Progenitor cell of endocrine pancreas (in vitro differentiated cells): ENCODE measurements around the gene TRAF3IP1. TPM values are rescaled to one million over a fixed set of nuclear protein-coding genes. Genes with fewer than 3 reads are reported as not detected.

Source experiments
- DNase-seq: peaks from one replicate; pipeline ENCODE4 v3.0.0; 2021; ENCODE audit warnings: low spot score; ENCODE audit not compliant: unreplicated experiment
- H3K27ac Mint-ChIP-seq: 2 replicates; pipeline ENCODE4 v1.8.0; 2021; ENCODE audit warnings: mild to moderate bottlenecking, moderate library complexity, mixed read lengths
- H3K27me3 Mint-ChIP-seq: 2 replicates; pipeline ENCODE4 v1.8.0; 2021; ENCODE audit warnings: mixed read lengths
- H3K36me3 Mint-ChIP-seq: 2 replicates; pipeline ENCODE4 v1.8.0; 2022; ENCODE audit warnings: mixed read lengths; ENCODE audit not compliant: insufficient read depth
- H3K4me1 Mint-ChIP-seq: 2 replicates; pipeline ENCODE4 v1.8.0; 2021; ENCODE audit warnings: low read depth, mixed read lengths
- H3K4me3 Mint-ChIP-seq: 2 replicates; pipeline ENCODE4 v1.8.0; 2021; ENCODE audit warnings: low read depth, mild to moderate bottlenecking, moderate library complexity, mixed read lengths
- H3K9me3 Mint-ChIP-seq: 2 replicates; pipeline ENCODE4 v1.8.0; 2021; ENCODE audit warnings: low read depth, mixed read lengths
- total RNA-seq: library from RNA; stranded (reverse); gene quantifications from 2 replicates; pipeline ENCODE4 v1.2.1, GENCODE V29; 2021
- TF ChIP-seq, protein P1 (sequence below): fragments of 200-600 bp; sonication (generic); IDR thresholded peaks from one replicate; pipeline ENCODE4 v1.5.0; 2021; ENCODE audit warnings: antibody characterized with exemption, mild to moderate bottlenecking; ENCODE audit not compliant: unreplicated experiment

TRAF3IP1 gene
- total RNA-seq, 1 donor from 2014 or later = 27.0 TPM

DNA sequence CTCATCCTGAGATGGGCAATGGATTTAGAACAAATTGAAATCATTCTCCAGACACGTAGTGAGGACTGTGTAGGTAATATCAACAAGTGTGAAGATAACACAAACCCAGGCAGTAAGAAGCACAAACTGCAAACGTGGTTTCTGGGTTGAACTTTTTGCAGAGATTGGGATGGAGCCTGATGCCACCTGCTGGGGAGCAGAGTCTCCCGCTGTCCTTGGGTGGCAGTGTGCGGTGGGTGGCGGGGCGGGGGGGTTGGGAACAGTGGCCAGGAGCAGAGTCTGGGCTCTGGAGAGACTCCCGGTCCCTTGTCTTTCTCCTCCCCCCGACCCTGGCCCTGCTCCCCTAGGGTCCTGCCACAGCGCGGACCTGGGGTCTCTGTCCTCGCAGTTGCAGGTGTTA, 19.5 kb downstream of the TRAF3IP1 start:
- no peak for DNase-seq
- H3K36me3 Mint-ChIP-seq = peaks cover 3% of the 10 kb centered on the region

DNA sequence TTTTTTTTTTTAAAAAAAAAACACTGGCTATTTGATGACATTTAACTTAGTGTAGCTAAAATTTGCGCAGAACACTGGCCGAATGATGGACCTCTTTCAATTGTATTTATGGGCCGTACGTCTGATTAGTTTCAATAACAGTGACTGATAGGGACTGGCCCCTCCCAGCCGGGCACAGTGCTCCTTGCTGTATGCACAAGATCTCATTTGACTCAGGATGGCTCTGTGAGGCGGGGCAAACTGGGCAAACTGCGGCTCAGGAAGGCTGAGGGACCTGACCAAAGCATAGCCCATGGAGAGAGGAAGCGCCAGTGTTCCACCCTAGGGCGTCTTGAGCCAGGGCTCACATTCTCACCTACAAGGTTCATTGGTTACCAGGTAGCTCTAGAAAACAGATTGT, 21.2 kb downstream of the TRAF3IP1 start:
- no peaks in the 10 kb centered on the region for H3K9me3 Mint-ChIP-seq
- H3K4me1 Mint-ChIP-seq = peaks cover 2% of the 10 kb centered on the region
- H3K4me3 Mint-ChIP-seq = no peak overlapping the region
- DNase-seq = no peak
- no peaks in the 10 kb centered on the region for H3K27me3 Mint-ChIP-seq
- TF ChIP-seq, protein P1, sequence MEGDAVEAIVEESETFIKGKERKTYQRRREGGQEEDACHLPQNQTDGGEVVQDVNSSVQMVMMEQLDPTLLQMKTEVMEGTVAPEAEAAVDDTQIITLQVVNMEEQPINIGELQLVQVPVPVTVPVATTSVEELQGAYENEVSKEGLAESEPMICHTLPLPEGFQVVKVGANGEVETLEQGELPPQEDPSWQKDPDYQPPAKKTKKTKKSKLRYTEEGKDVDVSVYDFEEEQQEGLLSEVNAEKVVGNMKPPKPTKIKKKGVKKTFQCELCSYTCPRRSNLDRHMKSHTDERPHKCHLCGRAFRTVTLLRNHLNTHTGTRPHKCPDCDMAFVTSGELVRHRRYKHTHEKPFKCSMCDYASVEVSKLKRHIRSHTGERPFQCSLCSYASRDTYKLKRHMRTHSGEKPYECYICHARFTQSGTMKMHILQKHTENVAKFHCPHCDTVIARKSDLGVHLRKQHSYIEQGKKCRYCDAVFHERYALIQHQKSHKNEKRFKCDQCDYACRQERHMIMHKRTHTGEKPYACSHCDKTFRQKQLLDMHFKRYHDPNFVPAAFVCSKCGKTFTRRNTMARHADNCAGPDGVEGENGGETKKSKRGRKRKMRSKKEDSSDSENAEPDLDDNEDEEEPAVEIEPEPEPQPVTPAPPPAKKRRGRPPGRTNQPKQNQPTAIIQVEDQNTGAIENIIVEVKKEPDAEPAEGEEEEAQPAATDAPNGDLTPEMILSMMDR = no peak
- peaks cover 3% of the 10 kb centered on the region for H3K36me3 Mint-ChIP-seq
- H3K27ac Mint-ChIP-seq = no peak overlapping the region

More for the DNA sequence above, 19.5 kb downstream of the TRAF3IP1 start:
- Mint-ChIP-seq H3K27me3 (no peaks in the 10 kb centered on the region), H3K4me1 (peaks cover 2% of the 10 kb centered on the region), H3K27ac (no peak overlapping the region), H3K9me3 (no peaks in the 10 kb centered on the region), H3K4me3 (no peak overlapping the region)
- TF ChIP-seq, protein P1 = no peak

DNA sequence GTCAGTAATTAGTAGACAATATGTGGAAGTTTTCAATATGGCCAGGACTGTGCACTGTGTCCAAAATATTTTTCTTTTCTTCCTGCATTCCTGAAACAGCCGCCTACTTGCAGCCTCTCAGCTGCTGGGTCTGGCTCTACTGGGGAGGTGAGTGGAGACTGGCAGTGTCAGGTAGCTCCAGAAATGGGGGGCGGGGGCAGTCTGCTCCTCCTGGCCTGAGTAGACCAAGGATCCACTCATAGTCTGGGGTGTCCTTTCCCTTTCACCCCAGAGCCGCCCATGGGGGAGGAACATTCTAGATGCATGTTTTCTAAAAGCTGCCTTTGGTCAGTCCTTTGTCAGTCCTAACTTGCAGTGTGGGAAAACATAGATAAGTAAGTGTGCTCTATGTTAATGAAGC, 23.7 kb downstream of the TRAF3IP1 start:
- TF ChIP-seq, protein P1 = no peak
- H3K9me3 Mint-ChIP-seq = no peaks in the 10 kb centered on the region
- peaks cover 2% of the 10 kb centered on the region for H3K4me1 Mint-ChIP-seq
- peaks cover 3% of the 10 kb centered on the region for H3K36me3 Mint-ChIP-seq
- peak overlapping the region; percentile 64 for H3K27ac Mint-ChIP-seq
- H3K27me3 Mint-ChIP-seq = no peaks in the 10 kb centered on the region
- no peak overlapping the region for H3K4me3 Mint-ChIP-seq
- no peak for DNase-seq

DNA sequence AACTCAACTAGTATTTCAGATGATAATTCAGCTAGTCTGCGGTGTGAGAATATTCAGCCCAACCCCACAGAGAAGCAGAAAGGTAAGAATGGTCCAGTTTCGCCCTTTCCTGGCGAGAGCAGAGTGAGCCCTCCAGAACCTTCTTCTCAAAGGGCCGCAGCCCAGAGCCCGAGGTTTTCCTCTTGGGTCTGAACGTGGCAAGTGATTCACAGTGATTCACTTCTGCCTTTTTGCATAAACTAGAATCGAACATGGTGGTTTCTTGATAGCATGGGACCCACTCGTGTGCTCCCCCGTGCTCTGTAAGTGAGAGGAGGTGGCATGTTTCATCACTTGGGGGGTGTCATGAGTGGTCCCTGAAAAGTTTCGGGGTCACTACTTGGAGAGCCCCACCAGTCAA, 24.2 kb downstream of the TRAF3IP1 start:
- H3K4me1 Mint-ChIP-seq = peaks cover 2% of the 10 kb centered on the region
- H3K36me3 Mint-ChIP-seq = peaks cover 8% of the 10 kb centered on the region
- H3K27ac Mint-ChIP-seq = no peak overlapping the region
- no peaks in the 10 kb centered on the region for H3K9me3 Mint-ChIP-seq
- TF ChIP-seq, protein P1 = no peak
- no peaks in the 10 kb centered on the region for H3K27me3 Mint-ChIP-seq
- DNase-seq = no peak
- no peak overlapping the region for H3K4me3 Mint-ChIP-seq

DNA sequence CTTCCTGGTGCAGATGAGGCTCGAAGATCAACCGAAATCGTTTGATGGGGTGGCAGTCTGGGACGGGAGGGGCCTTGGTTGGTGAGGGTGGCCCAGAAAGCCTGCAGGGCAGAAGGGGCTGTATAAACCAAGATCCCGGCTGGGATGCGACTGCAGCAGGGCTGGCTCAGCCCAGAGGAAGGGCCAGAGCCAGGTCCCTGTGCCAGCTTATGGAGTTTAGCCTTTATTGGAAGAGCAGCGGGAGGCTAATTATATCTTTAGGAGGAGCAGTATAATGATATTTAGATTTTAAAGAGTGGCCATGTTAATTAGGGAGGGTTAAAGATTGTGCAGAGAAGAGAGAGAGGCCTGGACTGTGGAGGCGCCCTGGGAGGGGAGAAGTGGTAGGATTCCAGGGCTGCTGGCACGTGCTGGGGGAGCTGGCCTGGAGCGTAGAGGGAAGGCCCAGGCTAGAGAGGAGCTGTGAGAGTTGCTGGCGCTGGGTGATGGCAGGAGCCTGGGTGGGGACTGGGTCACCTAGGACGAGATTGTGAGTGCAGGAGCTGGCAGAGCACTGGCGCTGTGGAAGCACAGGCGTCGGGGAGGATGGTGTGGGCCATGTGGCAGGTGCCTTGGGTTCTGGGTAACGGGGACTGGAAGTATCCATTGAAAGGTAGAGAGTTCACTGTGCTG, 25.1 kb downstream of the TRAF3IP1 start:
- TF ChIP-seq, protein P1 = no peak
- Mint-ChIP-seq H3K36me3 (peaks cover 8% of the 10 kb centered on the region), H3K4me3 (no peak overlapping the region), H3K4me1 (peaks cover 2% of the 10 kb centered on the region), H3K9me3 (no peaks in the 10 kb centered on the region), H3K27me3 (no peaks in the 10 kb centered on the region), H3K27ac (peak overlapping the region; percentile 43)
- DNase-seq = no peak
